HepG2 (cell line): Measurements from ENCODE around the gene SMURF2.

ENCODE experiments used
- MEF2D ChIP-seq: sonication (generic); formaldehyde crosslinking; IDR thresholded peaks from 2 replicates; pipeline ENCODE4 v1.5.1; 2020; ENCODE audit warnings: mild to moderate bottlenecking, missing genetic modification reagents
- POLR2A ChIP-seq, 2 experiments: IDR thresholded peaks; 2 replicates each; pipeline ENCODE4 v1.6.1; 2011; ENCODE audit warnings: low read depth in 2 of 2, low read length in 2 of 2, mild to moderate bottlenecking in 1 of 2, moderate library complexity in 1 of 2; ENCODE audit not compliant: insufficient read depth in 1 of 2
- SAFB2 ChIP-seq: sonication (generic); formaldehyde crosslinking; IDR thresholded peaks from 2 replicates; pipeline ENCODE4 v1.5.1; 2020; ENCODE audit warnings: missing genetic modification reagents, low read depth, mild to moderate bottlenecking, borderline replicate concordance
- ZKSCAN8 ChIP-seq: IDR thresholded peaks from 2 replicates; pipeline ENCODE4 v1.6.1; 2016; ENCODE audit warnings: borderline replicate concordance, missing genetic modification reagents, missing compliant biosample characterization
- ZNF274 ChIP-seq: sonication (generic); formaldehyde crosslinking; IDR thresholded peaks from 2 replicates; pipeline ENCODE4 v1.5.1; 2020; ENCODE audit warnings: mild to moderate bottlenecking, missing genetic modification reagents
- TF ChIP-seq, protein P1 (sequence below): sonication (generic); formaldehyde crosslinking; IDR thresholded peaks from 2 replicates; pipeline ENCODE4 v1.5.0; 2020; ENCODE audit warnings: mild to moderate bottlenecking, missing genetic modification reagents, moderate library complexity

DNA sequence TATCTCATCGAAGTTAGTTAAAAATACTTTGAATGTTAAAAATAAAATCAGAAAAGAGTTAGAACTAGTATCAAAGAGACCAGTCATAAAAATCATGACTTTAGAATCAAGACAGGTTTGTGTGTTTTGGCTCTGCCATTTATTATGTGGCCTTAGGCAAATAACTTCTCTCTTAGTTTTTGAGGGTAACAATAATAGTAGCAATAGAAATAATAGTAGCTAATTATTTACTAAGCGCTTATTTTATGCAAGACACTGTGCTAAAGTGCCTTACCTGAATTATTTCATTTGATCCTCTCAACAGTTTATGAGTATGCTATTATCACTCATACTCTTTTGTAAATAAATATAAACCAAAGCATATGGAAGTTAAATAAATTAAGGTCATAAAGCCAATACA is 77.0 kb downstream of the SMURF2 start:
- no peak for TF ChIP-seq MEF2D (CRISPR knock-in tag)
- TF ChIP-seq ZNF274 (CRISPR knock-in tag) = no peak
- no peak for TF ChIP-seq SAFB2 (CRISPR knock-in tag)
- no peak for TF ChIP-seq POLR2A (IDR thresholded peaks at IDR 0.05; ENCODE audit: insufficient read depth in 1 of 2, low read depth in 2 of 2, low read length in 2 of 2)
- TF ChIP-seq, protein P1, sequence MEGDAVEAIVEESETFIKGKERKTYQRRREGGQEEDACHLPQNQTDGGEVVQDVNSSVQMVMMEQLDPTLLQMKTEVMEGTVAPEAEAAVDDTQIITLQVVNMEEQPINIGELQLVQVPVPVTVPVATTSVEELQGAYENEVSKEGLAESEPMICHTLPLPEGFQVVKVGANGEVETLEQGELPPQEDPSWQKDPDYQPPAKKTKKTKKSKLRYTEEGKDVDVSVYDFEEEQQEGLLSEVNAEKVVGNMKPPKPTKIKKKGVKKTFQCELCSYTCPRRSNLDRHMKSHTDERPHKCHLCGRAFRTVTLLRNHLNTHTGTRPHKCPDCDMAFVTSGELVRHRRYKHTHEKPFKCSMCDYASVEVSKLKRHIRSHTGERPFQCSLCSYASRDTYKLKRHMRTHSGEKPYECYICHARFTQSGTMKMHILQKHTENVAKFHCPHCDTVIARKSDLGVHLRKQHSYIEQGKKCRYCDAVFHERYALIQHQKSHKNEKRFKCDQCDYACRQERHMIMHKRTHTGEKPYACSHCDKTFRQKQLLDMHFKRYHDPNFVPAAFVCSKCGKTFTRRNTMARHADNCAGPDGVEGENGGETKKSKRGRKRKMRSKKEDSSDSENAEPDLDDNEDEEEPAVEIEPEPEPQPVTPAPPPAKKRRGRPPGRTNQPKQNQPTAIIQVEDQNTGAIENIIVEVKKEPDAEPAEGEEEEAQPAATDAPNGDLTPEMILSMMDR = no peak
- TF ChIP-seq ZKSCAN8 (CRISPR knock-in tag) = no peak
